GM23248 (cell line): ENCODE measurements around the gene BIRC7.

ENCODE experiments used
- EZH2 ChIP-seq: fragments of 200-600 bp; sonication (generic); IDR thresholded peaks from 2 replicates; pipeline ENCODE4 v1.6.1; 2018; ENCODE audit warnings: antibody characterized with exemption, mild to moderate bottlenecking; ENCODE audit not compliant: insufficient read depth, poor library complexity, severe bottlenecking
- EZH2phosphoT487 ChIP-seq: fragments of 200-600 bp; sonication (generic); IDR thresholded peaks from 2 replicates; pipeline ENCODE4 v1.6.1; 2018; ENCODE audit warnings: antibody characterized with exemption, moderate library complexity, mild to moderate bottlenecking, low read depth; ENCODE audit not compliant: insufficient read depth

- no peak for TF ChIP-seq EZH2
- TF ChIP-seq EZH2phosphoT487, result no peak
These were observed 28.8 kb upstream of the BIRC7 start for GRCh38 chr20:63206878-63207277.
